ENCODE data around the gene NUDT22. TPM values are rescaled to one million over a fixed set of nuclear protein-coding genes. Genes with fewer than 3 reads are reported as not detected.

Gene NUDT22
- total RNA-seq, 2 donors from 2014 or later: 73.3 to 95.6 TPM

GRCh38 chr11:64218628-64219353, 7.3 kb upstream of the NUDT22 start:
- Histone ChIP-seq H3K36me3 (peaks cover 13% of the 10 kb centered on the region), H3K4me1 (no peaks in the 10 kb centered on the region), H3K27me3 (no peaks in the 10 kb centered on the region), H3K27ac (no peak overlapping the region), H3K9me3 (no peaks in the 10 kb centered on the region), H3K4me3 (no peak overlapping the region)
- no peak for DNase-seq (ENCODE audit: low spot score)
- TF ChIP-seq, protein P1, sequence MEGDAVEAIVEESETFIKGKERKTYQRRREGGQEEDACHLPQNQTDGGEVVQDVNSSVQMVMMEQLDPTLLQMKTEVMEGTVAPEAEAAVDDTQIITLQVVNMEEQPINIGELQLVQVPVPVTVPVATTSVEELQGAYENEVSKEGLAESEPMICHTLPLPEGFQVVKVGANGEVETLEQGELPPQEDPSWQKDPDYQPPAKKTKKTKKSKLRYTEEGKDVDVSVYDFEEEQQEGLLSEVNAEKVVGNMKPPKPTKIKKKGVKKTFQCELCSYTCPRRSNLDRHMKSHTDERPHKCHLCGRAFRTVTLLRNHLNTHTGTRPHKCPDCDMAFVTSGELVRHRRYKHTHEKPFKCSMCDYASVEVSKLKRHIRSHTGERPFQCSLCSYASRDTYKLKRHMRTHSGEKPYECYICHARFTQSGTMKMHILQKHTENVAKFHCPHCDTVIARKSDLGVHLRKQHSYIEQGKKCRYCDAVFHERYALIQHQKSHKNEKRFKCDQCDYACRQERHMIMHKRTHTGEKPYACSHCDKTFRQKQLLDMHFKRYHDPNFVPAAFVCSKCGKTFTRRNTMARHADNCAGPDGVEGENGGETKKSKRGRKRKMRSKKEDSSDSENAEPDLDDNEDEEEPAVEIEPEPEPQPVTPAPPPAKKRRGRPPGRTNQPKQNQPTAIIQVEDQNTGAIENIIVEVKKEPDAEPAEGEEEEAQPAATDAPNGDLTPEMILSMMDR (IDR thresholded peaks at IDR 0.05): no peak

DNA sequence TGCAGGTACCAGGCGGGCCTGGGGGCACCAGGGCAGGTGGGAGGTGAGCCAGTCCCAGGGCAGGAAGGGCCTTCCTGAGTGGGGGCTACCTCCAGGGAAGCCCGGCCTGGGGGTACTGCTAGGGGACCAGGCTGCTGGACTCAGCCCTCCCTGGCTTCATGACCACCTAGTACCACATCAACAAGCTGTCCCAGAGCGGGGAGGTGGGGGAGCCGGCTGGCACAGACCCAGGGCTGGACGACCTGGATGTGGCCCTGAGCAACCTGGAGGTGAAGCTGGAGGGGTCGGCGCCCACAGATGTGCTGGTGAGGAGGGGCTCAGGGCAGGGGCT, 6.8 kb upstream of the NUDT22 start:
- Histone ChIP-seq H3K27me3 (no peaks in the 10 kb centered on the region), H3K4me1 (no peaks in the 10 kb centered on the region), H3K27ac (no peak overlapping the region), H3K9me3 (no peaks in the 10 kb centered on the region), H3K36me3 (peaks cover 17% of the 10 kb centered on the region), H3K4me3 (no peak overlapping the region)
- DNase-seq (ENCODE audit: low spot score): no peak
- TF ChIP-seq, protein P1 (IDR thresholded peaks at IDR 0.05): no peak

DNA sequence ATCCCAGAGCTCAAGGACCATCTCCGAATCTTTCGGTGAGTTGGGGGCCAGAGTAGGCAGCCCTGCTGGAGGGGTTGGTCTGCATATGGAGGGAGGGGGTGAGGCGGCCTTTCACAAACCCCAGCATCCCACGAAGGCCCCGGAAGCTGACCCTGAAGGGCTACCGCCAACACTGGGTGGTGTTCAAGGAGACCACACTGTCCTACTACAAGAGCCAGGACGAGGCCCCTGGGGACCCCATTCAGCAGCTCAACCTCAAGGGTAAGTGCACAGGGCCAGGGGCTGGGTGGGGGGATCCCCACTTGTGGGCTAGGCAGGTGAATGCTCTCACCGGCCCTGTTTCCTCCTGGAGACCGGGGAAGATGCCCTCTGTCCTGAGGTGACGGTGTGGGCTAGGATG, 6.3 kb upstream of the NUDT22 start:
- TF ChIP-seq, protein P1 (IDR thresholded peaks at IDR 0.05): no peak
- H3K4me3 ChIP-seq: no peak overlapping the region
- no peaks in the 10 kb centered on the region for H3K27me3 ChIP-seq
- peaks cover 0 to under 1% of the 10 kb centered on the region in 2 donors for H3K4me1 ChIP-seq
- H3K36me3 ChIP-seq: peaks cover 17% of the 10 kb centered on the region
- DNase-seq (ENCODE audit: low spot score): no peak
- no peak overlapping the region for H3K27ac ChIP-seq
- H3K9me3 ChIP-seq: no peaks in the 10 kb centered on the region

DNA sequence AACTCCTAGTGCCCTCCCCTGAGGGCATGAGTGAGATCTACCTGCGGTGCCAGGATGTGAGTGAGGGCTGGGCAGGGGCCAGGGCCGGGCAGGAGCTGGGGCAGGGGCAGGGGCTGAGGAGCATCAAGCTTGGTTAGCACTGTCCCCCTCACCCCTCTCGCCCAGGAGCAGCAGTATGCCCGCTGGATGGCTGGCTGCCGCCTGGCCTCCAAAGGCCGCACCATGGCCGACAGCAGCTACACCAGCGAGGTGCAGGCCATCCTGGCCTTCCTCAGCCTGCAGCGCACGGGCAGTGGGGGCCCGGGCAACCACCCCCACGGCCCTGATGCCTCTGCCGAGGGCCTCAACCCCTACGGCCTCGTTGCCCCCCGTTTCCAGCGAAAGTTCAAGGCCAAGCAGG, 5.8 kb upstream of the NUDT22 start:
- DNase-seq (ENCODE audit: low spot score): no peak
- Histone ChIP-seq H3K4me1 (peaks cover 0 to 6% of the 10 kb centered on the region in 2 donors), H3K27ac (no peak overlapping the region), H3K27me3 (no peaks in the 10 kb centered on the region), H3K9me3 (no peaks in the 10 kb centered on the region), H3K36me3 (peaks cover 17% of the 10 kb centered on the region), H3K4me3 (no peak overlapping the region)
- TF ChIP-seq, protein P1 (IDR thresholded peaks at IDR 0.05): no peak

- H3K27ac ChIP-seq: no peak overlapping the region
- peaks cover 17% of the 10 kb centered on the region for H3K36me3 ChIP-seq
- TF ChIP-seq, protein P1 (IDR thresholded peaks at IDR 0.05): no peak
- peaks cover 0 to 11% of the 10 kb centered on the region in 2 donors for H3K4me1 ChIP-seq
- no peak for DNase-seq (ENCODE audit: low spot score)
- no peaks in the 10 kb centered on the region for H3K9me3 ChIP-seq
- no peak overlapping the region for H3K4me3 ChIP-seq
- no peaks in the 10 kb centered on the region for H3K27me3 ChIP-seq
These were observed 5.3 kb upstream of the NUDT22 start for GRCh38 chr11:64220798-64221197.

DNA sequence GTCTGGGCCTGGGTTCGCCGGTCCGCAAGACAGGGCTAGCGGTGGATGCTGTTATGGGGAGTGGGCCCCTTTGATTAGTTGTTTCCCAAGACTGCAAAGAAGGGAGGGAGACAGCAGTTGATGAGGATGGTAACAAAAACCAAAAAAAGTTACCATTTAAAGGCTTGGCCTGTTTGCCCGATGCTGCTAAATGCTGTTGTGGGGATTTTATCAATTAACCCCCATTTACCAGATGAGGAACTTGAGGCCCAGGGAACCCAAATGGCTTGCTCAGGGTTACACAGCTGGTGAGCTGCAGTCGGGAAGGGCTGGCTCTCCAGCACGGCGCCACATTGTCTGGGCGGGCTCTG, 3.4 kb upstream of the NUDT22 start:
- H3K4me1 ChIP-seq: peaks cover 0 to 25% of the 10 kb centered on the region in 2 donors
- no peaks in the 10 kb centered on the region for H3K9me3 ChIP-seq
- no peak overlapping the region for H3K4me3 ChIP-seq
- H3K36me3 ChIP-seq: peaks cover 17% of the 10 kb centered on the region
- DNase-seq (ENCODE audit: low spot score): no peak
- TF ChIP-seq, protein P1 (IDR thresholded peaks at IDR 0.05): no peak
- H3K27me3 ChIP-seq: no peaks in the 10 kb centered on the region
- no peak overlapping the region for H3K27ac ChIP-seq

Measured in right atrium auricular region (tissue), 2 donors.